SK-N-MC (cell line): Measurements from ENCODE around the gene MRPL42.

Experiments used
- DNase-seq: peaks from one replicate; pipeline ENCODE4 v3.0.0-alpha.2; 2011; ENCODE audit warnings: low read depth, low spot score
- H3K27ac ChIP-seq: fragments of 200-600 bp; sonication (generic); 2 replicates; pipeline ENCODE4 v1.5.1; 2016; ENCODE audit warnings: mixed run types
- H3K36me3 ChIP-seq: fragments of 200-600 bp; sonication (generic); 2 replicates; pipeline ENCODE4 v1.6.1; 2017; ENCODE audit warnings: antibody characterized with exemption, low read length, mixed read lengths; ENCODE audit not compliant: insufficient read depth
- H3K4me3 ChIP-seq: fragments of 200-600 bp; sonication (generic); 2 replicates; pipeline ENCODE4 v1.5.1; 2016
- H3K9ac ChIP-seq: fragments of 200-600 bp; sonication (generic); 2 replicates; pipeline ENCODE4 v1.8.0; 2017; ENCODE audit warnings: mixed run types, mixed read lengths; ENCODE audit not compliant: insufficient read length
- H3K9me3 ChIP-seq: fragments of 200-600 bp; sonication (generic); 2 replicates; pipeline ENCODE4 v1.6.1; 2017; ENCODE audit warnings: low read depth, mild to moderate bottlenecking, antibody characterized with exemption, low read length, moderate library complexity, mixed read lengths
- EZH2 ChIP-seq: fragments of 200-600 bp; sonication (generic); IDR thresholded peaks from one replicate; pipeline ENCODE4 v1.6.1; 2017; ENCODE audit warnings: antibody characterized with exemption
- FOXP2 ChIP-seq: optimal IDR thresholded peaks from 2 replicates; pipeline ENCODE3; 2011; ENCODE audit warnings: mild to moderate bottlenecking, moderate library complexity; ENCODE audit not compliant: insufficient read depth; ENCODE audit errors: extremely low read length, control extremely low read depth
- POLR2AphosphoS5 ChIP-seq: IDR thresholded peaks from 2 replicates; pipeline ENCODE4 v1.6.1; 2012; ENCODE audit warnings: mild to moderate bottlenecking, low read depth, low read length, borderline replicate concordance

Gene MRPL42

GRCh38 chr12:93456077-93456476 is 11.2 kb upstream of the MRPL42 start:
- Histone ChIP-seq H3K27ac (no peak overlapping the region), H3K9ac (no peak overlapping the region), H3K36me3 (no peaks in the 10 kb centered on the region), H3K9me3 (no peaks in the 10 kb centered on the region), H3K4me3 (no peak overlapping the region)
- TF ChIP-seq FOXP2 (no peak), EZH2 (no peak), POLR2AphosphoS5 (no peak)
- DNase-seq: no peak

GRCh38 chr12:93459097-93459496 is 8.2 kb upstream of the MRPL42 start:
- H3K9me3 ChIP-seq: no peaks in the 10 kb centered on the region
- H3K4me3 ChIP-seq: no peak overlapping the region
- H3K36me3 ChIP-seq: no peaks in the 10 kb centered on the region
- no peak overlapping the region for H3K27ac ChIP-seq
- no peak for TF ChIP-seq EZH2
- TF ChIP-seq FOXP2: no peak
- no peak for TF ChIP-seq POLR2AphosphoS5
- no peak overlapping the region for H3K9ac ChIP-seq
- no peak for DNase-seq

GRCh38 chr12:93460003-93460402 is 7.3 kb upstream of the MRPL42 start:
- Histone ChIP-seq H3K4me3 (no peak overlapping the region), H3K9me3 (no peaks in the 10 kb centered on the region), H3K27ac (no peak overlapping the region), H3K9ac (no peak overlapping the region), H3K36me3 (no peaks in the 10 kb centered on the region)
- TF ChIP-seq FOXP2 (no peak), POLR2AphosphoS5 (no peak), EZH2 (no peak)
- no peak for DNase-seq

- Histone ChIP-seq H3K9ac (no peak overlapping the region), H3K9me3 (no peaks in the 10 kb centered on the region), H3K36me3 (no peaks in the 10 kb centered on the region), H3K27ac (no peak overlapping the region), H3K4me3 (no peak overlapping the region)
- no peak for DNase-seq
- TF ChIP-seq POLR2AphosphoS5: no peak
Measured at GRCh38 chr12:93460902-93461301, 6.4 kb upstream of the MRPL42 start.

- H3K36me3 ChIP-seq: no peaks in the 10 kb centered on the region
- H3K27ac ChIP-seq: no peak overlapping the region
- H3K9me3 ChIP-seq: no peaks in the 10 kb centered on the region
- H3K4me3 ChIP-seq: no peak overlapping the region
- DNase-seq: no peak
- TF ChIP-seq FOXP2: no peak
- TF ChIP-seq EZH2: no peak
- TF ChIP-seq POLR2AphosphoS5: no peak
- H3K9ac ChIP-seq: no peak overlapping the region
Measured at GRCh38 chr12:93461503-93461902, 5.8 kb upstream of the MRPL42 start.

GRCh38 chr12:93465841-93466240 is 1.5 kb upstream of the MRPL42 start:
- Histone ChIP-seq H3K9ac (no peak overlapping the region), H3K36me3 (peaks cover 21% of the 10 kb centered on the region), H3K9me3 (no peaks in the 10 kb centered on the region), H3K4me3 (no peak overlapping the region), H3K27ac (no peak overlapping the region)
- DNase-seq: no peak
- no peak for TF ChIP-seq POLR2AphosphoS5
- TF ChIP-seq EZH2: no peak
- no peak for TF ChIP-seq FOXP2

GRCh38 chr12:93466625-93467350 is 526 bp upstream of the MRPL42 start:
- H3K36me3 ChIP-seq: peaks cover 31% of the 10 kb centered on the region
- H3K27ac ChIP-seq: no peak overlapping the region
- no peaks in the 10 kb centered on the region for H3K9me3 ChIP-seq
- TF ChIP-seq FOXP2 (no peak), POLR2AphosphoS5 (no peak), EZH2 (no peak)
- no peak overlapping the region for H3K9ac ChIP-seq
- DNase-seq: no peak
- H3K4me3 ChIP-seq: peak overlapping the region; percentile 87

GRCh38 chr12:93468008-93468371 is 676 bp downstream of the MRPL42 start:
- peak overlapping the region; percentile 87 for H3K4me3 ChIP-seq
- H3K36me3 ChIP-seq: peaks cover 42% of the 10 kb centered on the region
- TF ChIP-seq FOXP2 (no peak), EZH2 (no peak), POLR2AphosphoS5 (no peak)
- no peak for DNase-seq
- peak overlapping the region; percentile 94 for H3K9ac ChIP-seq
- H3K9me3 ChIP-seq: no peaks in the 10 kb centered on the region
- H3K27ac ChIP-seq: peak overlapping the region; percentile 85

- no peak for TF ChIP-seq EZH2
- no peak for TF ChIP-seq FOXP2
- no peak for TF ChIP-seq POLR2AphosphoS5
- Histone ChIP-seq H3K36me3 (peaks cover 55% of the 10 kb centered on the region), H3K9me3 (no peaks in the 10 kb centered on the region), H3K4me3 (peak overlapping the region; percentile 87), H3K9ac (no peak overlapping the region), H3K27ac (no peak overlapping the region)
- DNase-seq: no peak
Measured at GRCh38 chr12:93469386-93469785, 2.1 kb downstream of the MRPL42 start.
